ENCODE data around the gene PVALB.

Gene PVALB, protein sequence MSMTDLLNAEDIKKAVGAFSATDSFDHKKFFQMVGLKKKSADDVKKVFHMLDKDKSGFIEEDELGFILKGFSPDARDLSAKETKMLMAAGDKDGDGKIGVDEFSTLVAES

DNA sequence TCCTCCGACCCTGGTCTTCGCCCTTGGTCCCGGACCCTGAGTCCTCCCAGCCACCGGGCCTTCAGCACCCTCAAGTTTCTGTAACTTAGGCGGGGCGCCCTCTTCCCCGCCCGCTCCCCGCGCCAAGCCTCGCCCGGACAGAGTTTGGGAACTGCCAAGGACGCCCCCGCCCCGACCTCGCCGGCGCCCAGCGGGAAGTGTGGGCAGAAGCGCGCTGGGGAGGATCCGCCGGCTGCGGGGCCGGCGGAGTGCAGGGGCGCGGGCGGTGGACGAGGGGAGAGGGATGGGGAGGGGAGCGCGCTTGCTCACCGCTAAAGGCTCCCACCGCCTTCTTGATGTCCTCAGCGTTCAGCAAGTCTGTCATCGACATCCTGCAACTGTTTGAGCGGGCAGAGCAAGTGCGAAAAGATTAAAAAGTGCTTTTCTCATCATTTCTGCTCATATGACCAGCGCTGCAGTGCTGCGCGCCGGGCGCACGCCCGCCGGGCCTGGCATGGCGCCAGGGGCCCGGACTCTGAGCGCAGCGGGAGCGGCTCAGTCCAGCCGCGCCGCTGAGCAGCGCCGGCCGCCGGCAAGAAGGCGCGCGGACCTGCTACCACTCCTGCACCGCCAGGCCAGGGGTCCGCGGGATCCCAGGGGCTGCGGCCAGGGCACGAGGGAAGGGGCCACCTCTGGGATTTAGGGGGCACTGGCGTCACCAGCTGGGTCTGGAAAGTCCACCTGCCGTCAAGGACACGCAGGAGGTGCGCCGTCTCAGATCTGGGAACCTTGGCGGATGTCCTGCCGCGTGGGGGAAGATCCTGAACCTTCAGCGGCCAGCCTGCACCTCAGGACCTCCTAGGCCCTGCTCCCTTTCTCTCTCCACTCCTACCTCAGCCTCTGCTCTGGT, at the start of gene PVALB:
PVALB (minus strand) TSS at position 400 of the 889 bp plus-strand sequence; CDS start at position 370, 30 bp downstream.
- DNase-seq, result no peak

DNA sequence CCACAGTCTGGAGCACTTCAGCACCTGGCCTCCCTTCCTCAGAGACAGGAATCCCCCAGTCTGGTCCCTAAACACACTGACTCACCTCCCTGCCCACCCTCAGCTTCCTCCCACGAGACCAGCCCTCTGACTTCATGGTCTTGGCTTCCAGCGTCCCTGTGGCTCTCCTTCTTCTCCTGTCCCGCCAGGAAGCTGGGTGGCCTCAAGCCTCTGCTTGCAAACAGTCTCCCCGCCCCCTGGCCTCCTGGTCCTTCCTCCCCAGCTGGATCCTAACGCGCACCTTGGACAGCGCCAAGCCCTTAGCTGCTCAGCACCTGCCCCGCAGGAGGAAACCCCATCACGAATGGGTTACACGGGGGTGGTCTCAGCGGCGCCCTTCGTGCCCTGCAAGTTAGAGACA, 48.5 kb upstream of the PVALB start:
- peak; percentile 26 for DNase-seq

DNA sequence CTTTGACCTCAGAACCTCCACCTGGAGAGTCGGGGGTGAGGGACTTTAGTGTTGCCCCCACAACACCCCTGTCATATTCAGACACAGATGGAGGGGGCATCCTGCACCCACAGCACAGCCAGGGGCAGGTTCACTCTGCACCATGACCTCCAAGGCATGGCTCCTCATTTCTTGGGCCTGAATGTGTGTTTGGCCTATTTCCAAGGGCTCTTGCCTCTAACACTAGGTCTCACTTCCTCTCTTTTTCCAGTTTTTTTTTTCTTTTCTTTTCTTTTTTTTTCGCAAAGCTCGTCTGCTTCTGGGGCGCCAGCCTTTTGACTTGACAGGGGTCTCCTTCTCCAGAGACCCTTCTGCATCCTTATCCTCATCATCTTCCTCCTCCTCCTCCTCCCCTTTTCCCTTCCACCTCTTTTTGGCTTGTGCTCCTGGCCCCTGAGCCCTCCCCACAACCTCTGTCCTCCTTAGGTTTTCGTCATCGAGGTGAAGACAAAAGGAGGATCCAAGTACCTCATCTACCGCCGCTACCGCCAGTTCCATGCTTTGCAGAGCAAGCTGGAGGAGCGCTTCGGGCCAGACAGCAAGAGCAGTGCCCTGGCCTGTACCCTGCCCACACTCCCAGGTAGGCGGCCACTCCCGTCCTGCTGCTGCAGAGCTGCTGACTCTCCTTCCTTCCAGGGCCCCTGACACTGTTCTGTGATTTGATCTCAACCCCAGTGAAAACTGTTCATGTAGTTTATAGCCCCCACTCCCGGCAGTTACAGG, 47.8 kb upstream of the PVALB start:
- DNase-seq, result no peak

DNA sequence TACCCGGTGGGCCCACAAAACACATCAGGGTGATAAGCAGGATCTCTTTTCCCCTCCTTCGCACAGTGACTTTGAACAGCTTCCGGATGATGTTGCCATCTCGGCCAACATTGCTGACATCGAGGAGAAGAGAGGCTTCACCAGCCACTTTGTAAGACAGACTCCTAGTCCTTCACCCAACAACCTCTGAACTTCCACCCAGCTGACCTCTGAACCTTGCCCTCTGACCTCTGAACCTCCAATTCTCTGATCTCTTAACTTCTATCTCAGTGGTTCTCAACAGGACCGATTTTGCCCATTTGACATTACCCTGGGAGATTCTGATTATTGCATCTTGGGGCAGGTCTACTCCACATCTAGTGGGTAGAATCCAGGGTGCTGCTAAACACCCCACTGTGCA, 47.1 kb upstream of the PVALB start:
- no peak for DNase-seq

DNA sequence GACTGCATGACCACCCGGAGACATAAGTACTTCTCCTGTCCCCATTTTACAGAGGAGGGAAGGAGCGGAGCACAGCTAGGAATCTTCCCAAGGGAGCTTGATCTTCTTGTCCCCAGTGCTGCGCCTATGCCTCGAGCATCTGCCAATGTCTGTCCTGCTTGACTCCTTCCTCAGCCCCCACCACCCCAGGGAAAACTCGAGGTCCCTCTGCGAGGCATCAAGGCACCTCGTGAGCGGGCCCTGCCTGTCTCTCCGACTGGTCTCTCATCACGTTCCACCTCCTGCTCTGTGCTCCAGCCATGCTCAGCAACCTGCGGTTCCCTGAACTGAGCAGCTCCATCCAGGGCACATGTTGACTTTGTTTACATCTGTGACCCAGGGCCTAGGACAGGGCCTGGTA, 46.4 kb upstream of the PVALB start:
- no peak for DNase-seq

DNA sequence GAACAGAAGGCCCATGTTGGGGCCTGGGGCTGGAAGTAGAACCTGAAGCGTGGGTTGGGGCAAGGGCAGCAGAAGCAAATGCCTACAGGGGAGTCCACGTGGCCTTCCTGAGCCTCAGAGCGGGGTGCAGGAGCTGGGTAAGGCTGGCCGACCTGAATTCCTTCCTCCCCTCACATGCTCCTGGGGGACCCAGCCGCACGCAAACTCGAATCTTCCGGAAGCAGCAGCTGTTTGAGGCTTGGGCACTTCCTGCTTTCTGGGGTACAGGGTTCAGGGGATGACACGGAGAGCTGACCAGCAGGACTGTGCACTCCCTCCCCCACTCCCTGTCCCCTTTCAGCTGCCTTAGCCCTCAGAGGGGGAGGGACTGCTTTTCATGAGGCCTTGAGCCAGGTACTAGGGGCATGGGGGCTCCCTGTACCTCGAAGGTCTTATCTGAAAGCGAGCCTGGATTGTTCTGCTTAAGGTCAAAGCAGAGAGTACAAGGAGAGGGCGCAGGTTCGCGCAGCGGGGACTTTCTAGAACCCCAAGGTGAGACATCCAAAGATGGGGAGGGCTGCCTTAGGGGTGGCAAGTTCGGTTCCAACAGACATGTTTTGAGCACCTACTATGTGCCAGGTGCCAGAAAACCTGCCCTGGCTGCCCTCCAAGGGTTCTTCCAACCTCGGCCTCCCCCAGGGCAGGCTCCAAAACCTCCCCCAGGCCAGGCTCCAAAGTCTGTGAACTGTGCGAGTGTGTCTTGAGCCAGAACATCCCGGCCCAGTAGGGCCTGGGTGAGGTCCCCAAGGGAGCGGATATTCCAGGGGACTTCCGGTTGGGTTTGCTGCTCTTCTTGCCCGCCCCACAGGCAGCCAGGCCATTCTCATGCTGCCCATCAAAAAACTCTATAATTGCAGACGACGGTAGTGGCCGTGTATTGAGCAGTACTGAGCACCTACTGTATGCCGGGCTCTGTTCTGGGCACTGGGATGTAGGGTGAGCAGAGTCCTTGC, 45.7 kb upstream of the PVALB start:
- DNase-seq, result no peak

DNA sequence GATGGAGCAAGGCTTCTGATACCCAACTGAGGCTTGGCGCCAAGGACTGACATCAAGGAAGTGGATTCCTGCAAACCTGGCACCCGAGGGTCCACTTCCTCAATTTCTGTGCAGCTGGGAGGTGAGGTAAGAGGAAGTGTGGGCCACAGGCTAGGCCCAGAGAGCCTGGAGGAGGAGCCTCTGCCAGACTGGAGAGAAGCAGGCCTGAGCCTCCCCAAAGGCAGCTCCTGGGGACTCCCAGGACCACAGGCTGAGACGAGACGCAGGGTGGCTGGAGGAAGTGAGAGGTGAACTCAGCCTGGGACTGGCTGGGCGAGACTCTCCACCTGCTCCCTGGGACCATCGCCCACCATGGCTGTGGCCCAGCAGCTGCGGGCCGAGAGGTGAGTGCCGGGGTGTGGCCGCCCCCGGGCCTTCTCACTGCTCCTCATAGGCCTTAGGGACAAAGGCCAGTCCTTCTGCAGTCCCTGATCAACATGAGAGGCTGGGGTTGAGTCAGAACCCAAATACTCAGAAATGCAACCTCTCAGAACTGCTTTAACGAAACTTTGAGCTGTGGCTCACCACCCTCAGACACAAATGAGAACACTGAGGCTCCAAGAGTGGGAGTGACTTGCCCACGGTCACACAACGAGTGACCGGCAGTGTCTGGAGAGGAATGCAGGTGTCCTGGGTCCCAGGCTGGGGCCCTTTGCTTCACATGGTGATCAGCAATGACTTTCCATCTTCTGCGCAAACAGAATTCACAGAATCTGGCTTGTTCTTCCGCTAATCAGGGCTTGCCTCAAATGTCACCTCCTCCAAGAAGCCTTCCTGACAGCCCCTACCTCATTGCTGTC, 44.2 kb upstream of the PVALB start, which contains the start of gene NCF4:
NCF4 (plus strand) TSS at position 186 of the 839 bp plus-strand sequence; CDS start at position 352, 166 bp downstream.
- peak; percentile 47 for DNase-seq

DNA sequence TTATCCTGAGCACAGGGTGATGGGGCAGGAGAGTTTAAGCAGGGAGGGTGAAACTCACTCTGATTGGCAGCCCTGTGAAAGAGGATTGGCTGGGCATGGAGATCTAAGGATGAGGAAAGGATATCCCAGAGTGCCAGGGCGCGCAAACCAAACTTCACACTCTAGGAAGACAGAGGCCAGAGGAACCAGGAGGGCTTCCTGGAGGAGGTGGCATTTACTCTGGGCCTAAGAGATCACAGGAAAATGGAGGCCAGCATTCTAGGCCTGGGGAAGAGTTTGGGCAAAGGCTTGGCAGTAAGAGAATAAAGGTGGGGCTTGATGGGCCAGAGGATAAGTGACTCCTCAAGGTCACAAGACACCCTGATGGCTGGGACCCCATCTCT, 43.6 kb upstream of the PVALB start:
- DNase-seq, result no peak

DNA sequence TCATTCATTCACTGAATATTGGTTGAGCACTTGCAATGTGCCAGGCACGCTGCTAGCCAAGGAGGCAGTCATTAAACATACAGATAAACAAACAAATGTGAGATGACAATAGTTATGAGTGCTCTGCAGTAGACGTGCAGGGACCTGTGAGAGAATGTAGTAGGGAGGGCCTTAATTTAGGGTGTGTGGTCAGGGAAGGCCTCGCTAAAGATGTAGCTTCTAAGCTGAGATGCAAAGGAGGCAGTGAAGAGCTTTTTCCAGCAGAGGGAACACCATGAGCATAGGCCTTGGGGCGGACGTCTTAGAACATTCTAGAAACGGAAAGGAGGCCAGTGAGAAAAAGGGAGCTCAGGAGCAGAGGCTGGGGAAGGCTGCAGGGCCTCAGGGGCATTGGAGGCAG, 43.2 kb upstream of the PVALB start:
- no peak for DNase-seq

DNA sequence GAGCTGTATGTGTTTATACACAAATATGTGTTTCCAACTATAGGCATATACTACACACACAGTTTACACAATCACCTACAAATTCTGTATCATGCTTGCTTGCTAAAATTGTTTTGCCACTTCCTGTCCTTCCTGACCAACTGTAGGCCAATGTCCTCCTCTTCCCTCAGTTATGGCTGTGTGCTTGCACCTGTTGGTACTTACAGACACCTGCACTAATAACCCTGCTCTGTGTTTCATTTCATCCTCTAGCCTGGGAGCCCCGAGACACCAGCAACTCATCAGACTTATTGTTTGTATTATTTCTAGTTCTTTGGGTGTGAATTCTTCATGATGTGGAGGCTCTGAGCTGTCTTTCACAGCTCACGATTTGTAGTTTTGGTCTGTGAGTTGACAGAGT, 42.1 kb upstream of the PVALB start:
- no peak for DNase-seq

DNA sequence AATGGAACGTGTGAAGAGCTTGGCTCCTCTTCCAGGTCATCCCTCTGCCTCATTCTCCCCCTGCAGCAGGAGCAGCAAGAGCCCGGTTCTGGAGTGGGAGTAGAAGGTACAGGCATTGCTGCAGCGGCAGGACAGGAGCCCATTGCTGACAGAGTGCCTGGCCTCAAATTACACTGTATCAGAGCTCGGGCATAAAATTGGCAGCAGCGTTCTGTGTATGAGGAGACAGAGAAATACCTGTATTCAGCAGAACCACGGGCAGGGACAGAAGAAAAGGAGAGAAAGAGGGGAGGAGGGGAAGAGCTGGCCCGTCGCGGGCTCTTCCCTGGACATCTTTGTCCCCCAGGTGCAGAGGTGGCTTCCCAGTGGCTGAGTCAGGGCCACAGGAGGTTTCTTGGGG, 41.3 kb upstream of the PVALB start:
- no peak for DNase-seq

DNA sequence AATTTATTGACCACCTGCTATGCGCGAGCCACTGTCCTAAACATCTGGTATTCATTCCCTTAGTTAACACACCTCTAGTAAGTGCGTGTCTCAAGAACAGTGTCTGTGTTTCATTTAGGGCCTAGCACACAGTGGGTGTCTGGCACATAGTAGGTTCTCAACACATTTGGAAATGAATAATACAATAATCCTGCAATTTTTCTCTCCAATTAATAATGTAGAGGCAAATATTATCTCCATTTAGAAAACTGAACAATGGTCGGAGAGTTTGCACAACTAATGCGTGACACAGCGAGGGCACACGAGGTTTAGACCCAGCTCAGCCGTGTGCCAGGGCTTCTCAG, 39.9 kb upstream of the PVALB start:
- no peak for DNase-seq

DNA sequence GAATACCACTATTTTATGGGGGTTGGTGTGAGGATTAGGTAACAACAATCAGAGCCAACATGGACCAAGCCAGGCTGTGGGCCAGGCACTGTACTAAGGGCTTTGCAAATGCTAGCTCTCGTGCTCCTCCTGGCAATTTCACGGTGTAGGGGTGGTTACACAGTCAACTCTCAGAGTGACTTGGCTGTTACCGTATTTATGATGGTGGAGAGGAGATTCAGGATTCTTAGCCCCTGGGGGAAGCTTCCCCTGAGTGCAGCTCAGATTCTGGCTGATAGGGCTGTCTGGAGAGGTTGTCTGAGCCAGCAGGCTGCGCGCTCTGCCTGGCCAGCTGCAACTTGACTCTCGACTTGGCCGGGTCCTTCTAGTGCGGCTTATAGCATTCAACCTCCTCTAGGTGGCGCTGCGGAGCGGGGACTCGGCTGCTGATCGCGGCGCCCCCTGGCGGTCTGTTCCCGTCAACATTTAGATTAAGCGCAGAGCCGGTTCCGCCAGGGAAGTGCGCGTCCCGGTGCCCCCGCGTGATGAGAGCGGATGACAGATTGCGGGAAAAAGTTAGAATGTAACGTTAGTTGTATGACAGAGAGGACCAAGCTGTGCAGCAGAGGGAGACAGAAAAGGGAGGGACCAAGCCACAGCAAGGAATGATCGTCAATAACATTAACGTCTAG, 39.4 kb upstream of the PVALB start:
- peak; percentile 72 for DNase-seq

DNA sequence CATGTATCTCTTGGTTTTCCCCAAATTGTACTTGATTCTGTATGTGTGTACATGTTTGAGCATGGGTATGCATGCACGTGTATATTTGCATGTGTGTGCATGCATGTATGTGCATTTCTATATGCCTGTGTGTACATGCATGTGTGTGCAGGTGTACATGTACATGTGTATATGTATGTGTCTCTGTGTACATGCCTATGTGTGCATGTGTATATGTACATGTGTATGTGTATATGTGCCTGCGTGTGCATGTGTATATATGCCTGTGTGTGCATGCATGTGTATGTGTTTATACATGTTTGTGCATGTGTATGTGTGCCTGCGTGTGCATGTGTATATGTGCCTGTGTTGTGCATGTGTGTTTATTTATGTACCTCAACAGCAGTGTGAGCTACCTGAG, 38.6 kb upstream of the PVALB start:
- DNase-seq, result no peak

DNA sequence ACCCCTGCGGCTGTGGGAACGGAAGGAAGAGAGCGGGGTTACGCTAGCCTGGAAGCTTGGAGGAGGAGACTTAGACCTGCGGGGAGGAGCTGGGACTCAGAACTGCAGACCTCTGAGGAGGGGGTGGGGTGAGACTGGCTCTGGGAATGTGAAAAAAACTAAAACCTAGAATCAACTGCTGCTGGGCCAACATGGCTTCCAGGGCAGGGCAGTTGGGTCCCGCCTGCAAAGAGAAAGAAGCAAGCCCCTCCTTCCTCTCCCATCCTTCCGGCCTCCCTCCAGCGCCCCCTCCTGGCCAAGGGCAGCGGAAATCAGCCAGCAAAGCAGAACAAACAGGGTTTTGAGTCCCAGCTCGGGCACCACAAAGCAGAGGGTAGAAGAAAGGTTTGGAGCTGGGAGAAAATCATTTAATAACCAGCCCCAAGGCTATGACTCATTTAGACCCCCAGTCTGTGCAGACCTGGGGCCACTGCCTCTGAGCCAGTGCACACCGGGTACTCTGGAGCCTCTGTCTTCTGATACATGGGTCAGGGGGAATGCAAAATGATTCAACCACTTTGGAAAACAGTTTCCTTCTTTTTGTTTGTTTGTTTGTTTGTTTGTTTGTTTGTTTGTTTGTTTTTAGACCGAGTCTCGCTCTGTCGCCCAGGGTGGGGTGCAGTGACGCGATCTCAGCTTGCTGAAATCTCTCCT, 36.7 kb upstream of the PVALB start:
- peak; percentile 54 for DNase-seq

DNA sequence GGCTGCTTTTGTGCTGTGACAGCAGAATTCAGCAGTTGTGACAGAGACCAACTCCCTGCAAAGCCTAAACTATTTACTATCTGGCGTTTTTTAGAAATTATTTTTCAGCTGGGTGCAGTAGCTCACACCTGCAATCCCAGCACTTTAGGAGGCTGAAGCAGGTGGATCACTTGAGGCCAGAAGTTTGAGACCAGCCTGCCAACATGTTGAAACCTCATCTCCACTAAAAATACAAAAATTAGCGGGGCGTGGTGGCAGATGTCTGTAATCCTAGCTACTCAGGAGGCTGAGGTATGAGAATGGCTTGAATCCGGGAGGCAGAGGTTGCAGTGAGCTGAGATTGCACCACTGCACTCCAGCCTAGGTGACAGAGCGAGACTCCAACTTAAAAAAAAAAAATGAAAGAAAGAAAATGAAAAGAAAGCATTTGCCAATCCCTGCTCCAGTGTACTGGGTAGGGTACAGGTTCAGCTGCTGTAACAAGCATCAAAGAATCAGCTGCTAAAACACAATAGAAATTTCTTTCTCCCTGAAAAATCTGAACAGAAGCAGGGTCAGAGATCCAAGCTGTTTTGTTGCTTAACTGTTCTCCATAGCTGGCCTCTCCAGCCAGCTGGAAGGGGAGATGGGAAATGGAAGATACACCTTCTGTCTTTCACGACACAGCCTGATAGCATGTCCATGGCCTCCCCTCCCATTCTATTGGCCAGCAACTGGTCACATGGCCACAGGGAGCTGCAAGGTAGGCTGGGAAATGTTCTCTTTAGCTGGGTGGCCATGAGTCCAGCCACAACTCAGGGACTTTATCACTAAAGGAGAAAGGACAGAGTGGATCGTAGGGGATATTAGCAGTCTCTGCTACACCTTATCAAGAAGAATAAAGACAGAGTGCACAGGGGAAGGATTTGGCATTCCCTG, 35.5 kb upstream of the PVALB start:
- no peak for DNase-seq

DNA sequence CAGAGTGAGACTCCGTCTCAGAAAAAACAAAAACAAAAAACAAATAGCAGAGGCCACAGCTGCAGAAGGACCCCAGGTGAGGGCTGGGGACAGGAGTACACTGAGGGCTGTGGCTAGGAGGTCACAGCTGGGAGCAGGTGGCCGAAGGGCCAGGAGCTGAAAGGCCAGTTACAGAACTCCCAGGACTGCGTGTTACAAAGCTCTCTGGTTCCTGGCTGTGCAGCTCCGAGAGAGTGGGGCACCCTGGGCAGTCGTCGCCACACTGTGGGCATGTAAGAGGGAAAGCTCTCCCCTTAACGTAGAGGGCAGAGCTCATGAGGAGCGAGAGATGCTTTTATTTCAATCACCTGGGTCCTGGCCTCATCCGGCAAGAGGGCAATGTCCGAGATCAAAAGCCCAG, 33.8 kb upstream of the PVALB start:
- DNase-seq, result no peak

DNA sequence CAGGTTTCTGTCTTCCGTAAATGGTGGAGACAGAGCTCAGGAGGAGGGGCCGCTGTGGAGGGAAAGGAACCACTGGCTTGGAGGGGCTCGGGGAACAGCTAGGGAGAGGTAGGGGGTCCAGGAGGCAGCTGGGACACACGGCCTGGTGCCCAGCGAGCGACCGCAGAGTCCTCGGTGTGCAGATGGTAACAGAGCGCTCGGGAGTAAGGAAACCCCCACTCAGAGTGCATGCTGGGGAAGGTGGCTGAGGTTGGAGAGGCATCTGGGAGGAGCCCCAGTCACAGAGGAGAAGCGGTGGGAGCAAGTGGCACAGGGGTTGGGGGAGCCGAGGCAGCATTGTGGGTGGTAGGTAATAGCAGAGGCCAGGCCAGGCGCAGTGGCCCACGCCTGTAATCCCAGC, 33.2 kb upstream of the PVALB start:
- DNase-seq, result no peak

DNA sequence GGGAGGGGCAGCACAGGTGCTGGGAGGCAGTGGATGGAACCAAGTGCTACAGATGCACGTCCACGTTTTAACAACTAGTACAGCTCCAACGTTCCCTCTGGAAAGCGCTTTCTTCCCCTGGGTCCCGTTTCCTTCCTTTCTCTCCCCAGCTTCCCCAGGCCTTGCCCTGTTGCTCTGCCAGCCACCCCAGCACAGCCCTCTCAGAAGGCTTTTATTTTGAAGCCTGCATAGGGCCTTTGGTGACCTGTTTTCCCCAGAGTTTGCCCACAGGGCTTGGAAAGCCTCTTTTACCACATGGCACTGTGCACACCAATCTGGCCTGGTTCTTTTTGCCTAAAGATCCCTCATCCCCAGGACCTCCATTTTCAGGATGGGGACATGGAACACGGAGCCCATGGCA, 30.1 kb upstream of the PVALB start:
- no peak for DNase-seq

Data from NK-92 treated with Interleukin-12 subunit alpha and Interleukin-12 subunit beta, amount 100 ng/mL, for 24 hours (cell line).